Mesenchymal stem cell (in vitro differentiated cells and primary cell): ENCODE data around the gene VWA5B2.

Experiments used
- DNase-seq: peaks from one replicate; pipeline ENCODE4 v3.0.0-alpha.2; 2013
- H2AFZ ChIP-seq: one replicate; pipeline ENCODE4 v1.6.1; 2013; ENCODE audit warnings: low read depth, mild to moderate bottlenecking, control low read depth, inconsistent platforms, low read length, moderate library complexity
- H2AK5ac ChIP-seq: 2 replicates; pipeline ENCODE4 v1.6.1; 2013; ENCODE audit warnings: low read length, moderate library complexity, mild to moderate bottlenecking, inconsistent platforms; ENCODE audit not compliant: severe bottlenecking
- H2BK120ac ChIP-seq: one replicate; pipeline ENCODE4 v1.6.1; 2013; ENCODE audit warnings: low read depth, mild to moderate bottlenecking, inconsistent platforms, low read length, moderate library complexity
- H2BK12ac ChIP-seq, 2 experiments: one replicate each; pipeline ENCODE4 v1.6.1; 2013; ENCODE audit warnings: inconsistent platforms in 2 of 2, low read length in 2 of 2, mild to moderate bottlenecking in 2 of 2, moderate library complexity in 2 of 2, control low read depth in 1 of 2
- H2BK15ac ChIP-seq: one replicate; pipeline ENCODE4 v1.6.1; 2013; ENCODE audit warnings: mild to moderate bottlenecking, low read depth, inconsistent platforms; ENCODE audit not compliant: poor library complexity, severe bottlenecking
- H2BK5ac ChIP-seq: 2 replicates; pipeline ENCODE4 v1.6.1; 2013; ENCODE audit warnings: low read depth, mild to moderate bottlenecking, low read length, control low read depth, inconsistent platforms; ENCODE audit not compliant: poor library complexity, severe bottlenecking
- H3K14ac ChIP-seq, 2 experiments: one replicate each; pipeline ENCODE4 v1.6.1; 2013; ENCODE audit warnings: inconsistent platforms in 2 of 2, low read length in 2 of 2, control low read depth in 1 of 2, mild to moderate bottlenecking in 1 of 2, moderate library complexity in 1 of 2
- H3K18ac ChIP-seq, 2 experiments: one replicate each; pipeline ENCODE4 v1.6.1; 2013; ENCODE audit warnings: inconsistent platforms in 2 of 2, low read length in 2 of 2, control low read depth in 1 of 2, low read depth in 1 of 2, mild to moderate bottlenecking in 1 of 2
- H3K23ac ChIP-seq, 2 experiments: one replicate each; pipeline ENCODE4 v1.6.1; 2013; ENCODE audit warnings: inconsistent platforms in 2 of 2, low read length in 2 of 2, mild to moderate bottlenecking in 2 of 2, moderate library complexity in 2 of 2, control low read depth in 1 of 2
- H3K27ac ChIP-seq: 2 replicates; pipeline ENCODE4 v1.5.1; 2013; ENCODE audit warnings: mild to moderate bottlenecking, moderate library complexity, low read length, control low read depth, inconsistent platforms; ENCODE audit not compliant: poor library complexity, severe bottlenecking
- H3K27me3 ChIP-seq, 2 experiments: 2 replicates each; pipeline versions ENCODE4 v1.6.1 to v1.7.0; 2013; ENCODE audit warnings: low read length in 2 of 2, mild to moderate bottlenecking in 2 of 2, moderate library complexity in 2 of 2, control low read depth in 1 of 2, inconsistent platforms in 1 of 2; ENCODE audit not compliant: control insufficient read depth in 1 of 2, insufficient read depth in 1 of 2
- H3K36me3 ChIP-seq, 2 experiments: 2 replicates each; pipeline versions ENCODE4 v1.6.1 to v1.7.0; 2013; ENCODE audit warnings: low read length in 2 of 2, control low read depth in 1 of 2, inconsistent platforms in 1 of 2, low read depth in 1 of 2, mild to moderate bottlenecking in 1 of 2; ENCODE audit not compliant: insufficient read depth in 2 of 2, control insufficient read depth in 1 of 2
- H3K4ac ChIP-seq, 2 experiments: one replicate each; pipeline ENCODE4 v1.6.1; 2013; ENCODE audit warnings: inconsistent platforms in 2 of 2, low read length in 2 of 2, mild to moderate bottlenecking in 2 of 2, moderate library complexity in 2 of 2, control low read depth in 1 of 2, low read depth in 1 of 2
- H3K4me1 ChIP-seq: 2 replicates; pipeline ENCODE4 v1.6.1; 2013; ENCODE audit warnings: low read depth, low read length, control low read depth; ENCODE audit not compliant: control insufficient read depth, insufficient read depth
- H3K4me2 ChIP-seq: 2 replicates; pipeline ENCODE4 v1.6.1; 2013; ENCODE audit warnings: low read length, mild to moderate bottlenecking, inconsistent platforms; ENCODE audit not compliant: poor library complexity, severe bottlenecking
- H3K4me3 ChIP-seq, 2 experiments: 2 replicates each; pipeline versions ENCODE4 v1.5.1 to v1.7.0; 2013; ENCODE audit warnings: low read length in 2 of 2, mild to moderate bottlenecking in 2 of 2, control low read depth in 1 of 2, low read depth in 1 of 2; ENCODE audit not compliant: insufficient read depth in 1 of 2
- H3K79me1 ChIP-seq: replicated peaks from 2 replicates; pipeline ENCODE4 v1.6.1; 2013; ENCODE audit warnings: mild to moderate bottlenecking, control low read depth, low read length, inconsistent platforms; ENCODE audit not compliant: poor library complexity, severe bottlenecking
- H3K9ac ChIP-seq: 2 replicates; pipeline ENCODE4 v1.7.0; 2013; ENCODE audit warnings: mild to moderate bottlenecking, low read length, moderate library complexity
- H3K9me3 ChIP-seq: 2 replicates; pipeline ENCODE4 v1.7.0; 2013; ENCODE audit warnings: mild to moderate bottlenecking, low read length; ENCODE audit not compliant: control insufficient read depth
- H4K8ac ChIP-seq: one replicate; pipeline ENCODE4 v1.6.1; 2013; ENCODE audit warnings: inconsistent platforms, mild to moderate bottlenecking, low read length, moderate library complexity
- H4K91ac ChIP-seq: one replicate; pipeline ENCODE4 v1.6.1; 2013; ENCODE audit warnings: mild to moderate bottlenecking, low read length, inconsistent platforms
- WGBS: methylation state at CpG from one replicate; pipeline ENCODE4 v1.1.7; 2013; ENCODE audit warnings: mixed read lengths; 5-methylcytosine and 5-hydroxymethylcytosine counted together

VWA5B2 gene

GRCh38 chr3:184196536-184196935, 32.8 kb upstream of the VWA5B2 start:
- Histone ChIP-seq H2BK12ac (no peak overlapping the region), H3K9me3 (no peaks in the 10 kb centered on the region), H2BK5ac (no peak overlapping the region), H4K8ac (no peak overlapping the region), H3K4me3 (no peak overlapping the region), H2BK15ac (no peak overlapping the region), H3K23ac (no peak overlapping the region), H2BK120ac (no peak overlapping the region), H3K4ac (no peak overlapping the region), H3K4me2 (no peak overlapping the region), H3K79me1 (peaks cover 10% of the 10 kb centered on the region), H4K91ac (no peak overlapping the region), H3K27me3 (no peaks in the 10 kb centered on the region), H3K14ac (no peak overlapping the region), H3K9ac (no peak overlapping the region), H3K36me3 (peaks cover 48 to 52% of the 10 kb centered on the region in 2 experiments), H2AFZ (no peak overlapping the region), H3K27ac (no peak overlapping the region), H3K4me1 (peaks cover 2% of the 10 kb centered on the region), H2AK5ac (no peak overlapping the region), H3K18ac (no peak overlapping the region)
- DNase-seq = no peak
- 94% methylated on average over 6 of the region's 6 CpGs for WGBS

- Histone ChIP-seq H2AK5ac (no peak overlapping the region), H2BK120ac (no peak overlapping the region), H4K8ac (no peak overlapping the region), H3K23ac (no peak overlapping the region), H2AFZ (no peak overlapping the region), H3K4ac (no peak overlapping the region), H3K18ac (no peak overlapping the region), H3K79me1 (peaks cover 3% of the 10 kb centered on the region), H3K9ac (no peak overlapping the region), H2BK15ac (no peak overlapping the region), H3K36me3 (peaks cover 32% of the 10 kb centered on the region in 2 experiments), H2BK5ac (no peak overlapping the region), H3K4me3 (no peak overlapping the region), H3K14ac (no peak overlapping the region), H2BK12ac (no peak overlapping the region), H3K4me2 (no peak overlapping the region), H3K27ac (no peak overlapping the region), H3K9me3 (no peaks in the 10 kb centered on the region), H3K27me3 (peaks cover 5 to 6% of the 10 kb centered on the region in 2 experiments), H3K4me1 (peaks cover 2% of the 10 kb centered on the region), H4K91ac (no peak overlapping the region)
- WGBS = 91% methylated on average over 9 of the region's 9 CpGs
- no peak for DNase-seq
These were observed 30.9 kb upstream of the VWA5B2 start for GRCh38 chr3:184198509-184198908.

DNA sequence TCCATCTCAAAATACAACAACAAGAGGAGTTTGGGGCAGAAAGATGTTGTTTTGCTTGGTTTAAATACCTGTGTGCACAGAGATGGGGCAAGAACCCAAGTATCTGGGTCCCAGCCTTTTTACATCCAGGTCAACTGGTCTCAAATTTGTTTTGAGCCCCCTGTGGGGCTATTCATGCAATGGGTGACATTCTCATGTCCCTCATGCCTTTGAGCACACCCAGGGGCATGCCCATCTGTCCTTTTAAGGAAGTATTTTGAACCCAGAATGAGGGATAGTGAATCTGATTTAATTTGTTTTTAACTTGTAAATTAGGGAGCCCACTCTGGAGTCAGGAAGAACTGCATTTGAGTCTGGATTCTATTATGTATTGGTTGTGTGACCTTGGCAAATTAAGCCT, 28.6 kb upstream of the VWA5B2 start:
- H3K23ac ChIP-seq = no peak overlapping the region
- H3K27me3 ChIP-seq = peaks cover 9 to 12% of the 10 kb centered on the region in 2 experiments
- peaks cover 9 to 10% of the 10 kb centered on the region in 2 experiments for H3K36me3 ChIP-seq
- H2AFZ ChIP-seq = no peak overlapping the region
- H3K9me3 ChIP-seq = no peaks in the 10 kb centered on the region
- no peak overlapping the region for H4K91ac ChIP-seq
- H3K18ac ChIP-seq = no peak overlapping the region
- no peak overlapping the region for H3K27ac ChIP-seq
- H3K4me3 ChIP-seq = no peak overlapping the region
- peaks cover 2% of the 10 kb centered on the region for H3K4me1 ChIP-seq
- H3K79me1 ChIP-seq = no peaks in the 10 kb centered on the region
- H2BK120ac ChIP-seq = no peak overlapping the region
- no peak overlapping the region for H2BK15ac ChIP-seq
- no peak overlapping the region for H3K9ac ChIP-seq
- no peak overlapping the region for H3K4me2 ChIP-seq
- H4K8ac ChIP-seq = no peak overlapping the region
- no peak overlapping the region for H2BK12ac ChIP-seq
- H2AK5ac ChIP-seq = no peak overlapping the region
- no peak overlapping the region for H2BK5ac ChIP-seq
- no peak overlapping the region for H3K4ac ChIP-seq
- no peak for DNase-seq
- no peak overlapping the region for H3K14ac ChIP-seq

DNA sequence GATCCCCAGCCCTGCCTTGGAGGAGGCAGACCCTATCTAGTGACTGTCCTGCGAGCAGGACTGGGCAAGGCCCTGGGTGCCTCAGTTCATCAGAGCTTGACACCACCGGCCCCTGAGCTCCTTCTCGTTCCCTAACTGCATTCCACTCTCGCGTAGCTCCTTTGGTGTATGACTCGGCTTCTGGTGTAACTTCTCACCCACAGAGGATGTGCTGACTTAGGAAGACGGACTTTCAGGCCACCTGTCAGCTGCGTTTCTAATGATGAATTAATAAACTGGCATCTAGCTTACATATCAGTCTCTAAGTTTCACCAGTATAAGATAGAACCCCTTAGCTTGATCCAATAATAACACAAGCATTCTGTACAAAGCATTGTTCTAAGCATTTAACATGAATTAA, 25.9 kb upstream of the VWA5B2 start:
- H2BK5ac ChIP-seq = no peak overlapping the region
- H3K4me3 ChIP-seq = no peak overlapping the region
- no peak overlapping the region for H2BK12ac ChIP-seq
- H2BK15ac ChIP-seq = no peak overlapping the region
- no peaks in the 10 kb centered on the region for H3K79me1 ChIP-seq
- no peak overlapping the region for H3K18ac ChIP-seq
- H3K9me3 ChIP-seq = no peaks in the 10 kb centered on the region
- no peak overlapping the region for H2BK120ac ChIP-seq
- H4K8ac ChIP-seq = no peak overlapping the region
- H3K9ac ChIP-seq = no peak overlapping the region
- H4K91ac ChIP-seq = no peak overlapping the region
- H3K36me3 ChIP-seq = no peaks in the 10 kb centered on the region
- H3K14ac ChIP-seq = no peak overlapping the region
- H3K27ac ChIP-seq = no peak overlapping the region
- no peaks in the 10 kb centered on the region for H3K4me1 ChIP-seq
- H3K4ac ChIP-seq = no peak overlapping the region
- peaks cover 21 to 31% of the 10 kb centered on the region in 2 experiments for H3K27me3 ChIP-seq
- H2AFZ ChIP-seq = no peak overlapping the region
- H3K4me2 ChIP-seq = no peak overlapping the region
- DNase-seq = no peak
- no peak overlapping the region for H3K23ac ChIP-seq
- no peak overlapping the region for H2AK5ac ChIP-seq
- WGBS = 78% methylated on average over 8 of the region's 8 CpGs
